GM19324 (cell line): ENCODE measurements around the gene KCNH2.

Experiments
- ATAC-seq: cut with Tn5 transposase; IDR thresholded peaks from one replicate; pipeline ENCODE4 v1.9.1; 2021; ENCODE audit warnings: mild to moderate bottlenecking, moderate library complexity; ENCODE audit not compliant: unreplicated experiment, low FRiP score

Gene KCNH2

GRCh38 chr7:150939052-150939451 lies 39.1 kb downstream of the KCNH2 start:
- ATAC-seq = no peak

GRCh38 chr7:150938566-150938965 lies 39.6 kb downstream of the KCNH2 start:
- ATAC-seq = no peak

GRCh38 chr7:150937848-150938561 lies 40.1 kb downstream of the KCNH2 start:
- ATAC-seq = no peak

GRCh38 chr7:150936018-150936417 lies 42.1 kb downstream of the KCNH2 start:
- no peak for ATAC-seq

GRCh38 chr7:150935149-150935548 lies 43.0 kb downstream of the KCNH2 start:
- no peak for ATAC-seq

GRCh38 chr7:150934045-150934766 lies 43.9 kb downstream of the KCNH2 start:
- ATAC-seq = no peak

GRCh38 chr7:150931199-150931869 lies 46.8 kb downstream of the KCNH2 start:
- no peak for ATAC-seq

GRCh38 chr7:150928541-150928940 lies 49.6 kb downstream of the KCNH2 start:
- no peak for ATAC-seq

- ATAC-seq = no peak
These were observed 50.2 kb downstream of the KCNH2 start for GRCh38 chr7:150927956-150928344.

- no peak for ATAC-seq
These were observed 50.8 kb downstream of the KCNH2 start for GRCh38 chr7:150927157-150927955.

- no peak for ATAC-seq
These were observed 52.1 kb downstream of the KCNH2 start for GRCh38 chr7:150926066-150926465.

- no peak for ATAC-seq
These were observed 53.7 kb downstream of the KCNH2 start for GRCh38 chr7:150924369-150924781.

GRCh38 chr7:150923802-150924201 lies 54.3 kb downstream of the KCNH2 start:
- ATAC-seq = no peak

GRCh38 chr7:150923196-150923595 lies 54.9 kb downstream of the KCNH2 start:
- ATAC-seq = no peak

- no peak for ATAC-seq
These were observed 59.0 kb downstream of the KCNH2 start for GRCh38 chr7:150919160-150919559.

GRCh38 chr7:150918378-150918777 lies 59.7 kb downstream of the KCNH2 start:
- no peak for ATAC-seq

GRCh38 chr7:150917969-150918368 lies 60.2 kb downstream of the KCNH2 start:
- ATAC-seq = no peak

- no peak for ATAC-seq
These were observed 61.5 kb downstream of the KCNH2 start for GRCh38 chr7:150916670-150917069.

- ATAC-seq = no peak
These were observed 63.2 kb downstream of the KCNH2 start for GRCh38 chr7:150914966-150915365.

- no peak for ATAC-seq
These were observed 63.9 kb downstream of the KCNH2 start for GRCh38 chr7:150914196-150914595.

- ATAC-seq = no peak
These were observed 65.7 kb downstream of the KCNH2 start for GRCh38 chr7:150912427-150912826.
